ENCODE results near the gene CCDC167.
A peak's percentile ranks its signal among the peaks of the same experiment; 100 is the strongest.
"Not testable (repeated sequence)": the region's sequence is repeated elsewhere in the genome, so short reads cannot be mapped to it uniquely, and the experiment has no call there.

The CCDC167 gene

GRCh38 chr6:37459981-37460800 is 39.5 kb downstream of the CCDC167 start:
- DNase-seq: no peak

GRCh38 chr6:37456816-37457560 is 42.7 kb downstream of the CCDC167 start:
- DNase-seq: no peak

- DNase-seq: no peak
Measured at GRCh38 chr6:37456126-37456525, 43.6 kb downstream of the CCDC167 start.

- DNase-seq: no peak
Measured at GRCh38 chr6:37454420-37455140, 45.1 kb downstream of the CCDC167 start.

GRCh38 chr6:37452522-37452921 is 47.2 kb downstream of the CCDC167 start:
- no peak for DNase-seq

GRCh38 chr6:37451441-37452193 is 48.1 kb downstream of the CCDC167 start:
- DNase-seq: no peak

GRCh38 chr6:37449984-37450383 is 49.7 kb downstream of the CCDC167 start:
- DNase-seq: no peak

GRCh38 chr6:37443216-37443542 is 56.5 kb downstream of the CCDC167 start:
- DNase-seq: not testable (repeated sequence)

GRCh38 chr6:37442416-37443215 is 57.1 kb downstream of the CCDC167 start:
- DNase-seq: no peak

- DNase-seq: no peak
Measured at GRCh38 chr6:37441651-37442050, 58.0 kb downstream of the CCDC167 start.

- no peak for DNase-seq
Measured at GRCh38 chr6:37438930-37439329, 60.8 kb downstream of the CCDC167 start.

- DNase-seq: peak; percentile 20 to 22
Measured at GRCh38 chr6:37435816-37436215, 63.9 kb downstream of the CCDC167 start.

- DNase-seq: no peak
Measured at GRCh38 chr6:37435373-37435772, 64.3 kb downstream of the CCDC167 start.

- peak in 1 of 2 experiments; percentile 29 for DNase-seq
Measured at GRCh38 chr6:37433657-37434271, 65.9 kb downstream of the CCDC167 start.

All from AML-193 (cell line).